K562 (cell line): ENCODE results near the gene GRIK1. TPM values are rescaled to one million over a fixed set of nuclear protein-coding genes. Genes with fewer than 3 reads are reported as not detected.

Experiments used
- ERF ChIP-seq: fragments of 450-650 bp; formaldehyde crosslinking; IDR thresholded peaks from 2 replicates; pipeline ENCODE4 v1.4.0; 2020; ENCODE audit warnings: mild to moderate bottlenecking, mixed read lengths
- GABPB2 ChIP-seq: fragments of 250-450 bp; sonication (Bioruptor Pico); conservative IDR thresholded peaks from 2 replicates; pipeline ENCODE4 v1.5.1; 2021; ENCODE audit warnings: mild to moderate bottlenecking
- GTF2A2 ChIP-seq: IDR thresholded peaks from 2 replicates; pipeline ENCODE4 v1.6.1; 2016; ENCODE audit warnings: mild to moderate bottlenecking, missing genetic modification characterization, missing compliant biosample characterization
- GTF2E2 ChIP-seq: fragments of 200-800 bp; sonication (Bioruptor generic); IDR thresholded peaks from 2 replicates; pipeline ENCODE4 v1.6.1; 2016; ENCODE audit warnings: missing genetic modification characterization, missing compliant biosample characterization
- NFIC ChIP-seq: fragments of 450-650 bp; IDR thresholded peaks from 2 replicates; pipeline ENCODE4 v1.6.1; 2017; ENCODE audit warnings: mild to moderate bottlenecking, inconsistent platforms
- NFXL1 ChIP-seq: fragments of 450-650 bp; formaldehyde crosslinking; IDR thresholded peaks from 2 replicates; pipeline ENCODE4 v1.4.0; 2021; ENCODE audit warnings: mild to moderate bottlenecking
- RCOR1 ChIP-seq, 2 experiments: IDR thresholded peaks; 2 replicates each; pipeline ENCODE4 v1.6.1; 2012; ENCODE audit warnings: low read depth in 2 of 2, low read length in 2 of 2, borderline replicate concordance in 1 of 2, improper control_type of control experiment in 1 of 2
- SMAD2 ChIP-seq: fragments of 150-350 bp; IDR thresholded peaks from 2 replicates; pipeline ENCODE4 v1.6.1; 2014; ENCODE audit warnings: low read depth, mild to moderate bottlenecking, low read length
- SRSF3 ChIP-seq: fragments of 200-400 bp; formaldehyde crosslinking; IDR thresholded peaks from 2 replicates; pipeline ENCODE4 v1.6.1; 2016; ENCODE audit warnings: mild to moderate bottlenecking, low read length, moderate library complexity; ENCODE audit not compliant: insufficient read depth
- SRSF9 ChIP-seq: fragments of 200-400 bp; formaldehyde crosslinking; IDR thresholded peaks from 2 replicates; pipeline ENCODE4 v1.6.1; 2017; ENCODE audit warnings: low read depth, low read length, borderline replicate concordance
- TCF15 ChIP-seq: fragments of 250-450 bp; sonication (Bioruptor Pico); IDR thresholded peaks from 2 replicates; pipeline ENCODE4 v1.8.0; 2022; ENCODE audit warnings: moderate library complexity, mild to moderate bottlenecking, inconsistent platforms
- ZBTB11 ChIP-seq, 3 experiments: fragments of 200-800 bp in 1 of 3; fragments of 250-450 bp in 1 of 3; fragments of 450-650 bp in 1 of 3; sonication (Bioruptor Pico) in 1 of 3; sonication (Bioruptor generic) in 1 of 3; formaldehyde crosslinking in 1 of 3; IDR thresholded peaks; 2 replicates each; pipeline versions ENCODE4 v1.6.1 to v1.8.0; 2016 to 2022; ENCODE audit warnings: mild to moderate bottlenecking in 2 of 3, missing genetic modification characterization in 2 of 3, missing compliant biosample characterization in 1 of 3, moderate library complexity in 1 of 3
- ZNF143 ChIP-seq: sonication (generic); formaldehyde crosslinking; IDR thresholded peaks from 2 replicates; pipeline ENCODE4 v1.9.0; 2022; ENCODE audit warnings: mild to moderate bottlenecking, missing genetic modification reagents
- ZNF507 ChIP-seq: conservative IDR thresholded peaks from 2 replicates; pipeline ENCODE4 v1.6.1; 2017; ENCODE audit warnings: missing genetic modification characterization, missing compliant biosample characterization
- polyA plus RNA-seq, 8 experiments: library from polyadenylated mRNA; depleted of rRNA in 4 of 8; stranded (reverse) in 5 of 8; unstranded in 3 of 8; fragments of >200 nt; fragmentation: Nextera tagmentation in 2 of 8; fragmentation: Illumina TruSeq in 1 of 8; extraction: Ambion mirVana in 2 of 8; extraction: Trizol in 1 of 8; gene quantifications; 2 replicates each; pipeline versions ENCODE4 v1.2.1 to v1.2.3, GENCODE V29; 2011 to 2014; ENCODE audit warnings: inconsistent platforms in 1 of 8, missing spikeins in 1 of 8
- total RNA-seq, 7 experiments: library from RNA; depleted of rRNA in 6 of 7; stranded (reverse); fragments of >200 nt in 6 of 7; fragmentation: Illumina TruSeq in 2 of 7; extraction: Trizol in 2 of 7; gene quantifications; 2 replicates each; pipeline versions ENCODE4 v1.2.1 to v1.2.3, GENCODE V29; 2011 to 2021; ENCODE audit warnings: low replicate concordance in 1 of 7
- TF ChIP-seq, protein P1 (sequence below): sonication (generic); formaldehyde crosslinking; IDR thresholded peaks from 2 replicates; pipeline ENCODE4 v1.9.0; 2022; ENCODE audit warnings: mild to moderate bottlenecking, missing genetic modification reagents
- TF ChIP-seq, protein P2 (sequence below): IDR thresholded peaks from 2 replicates; pipeline ENCODE4 v1.6.1; 2012; ENCODE audit warnings: low read depth, low read length, improper control_type of control experiment, borderline replicate concordance
- TF ChIP-seq, protein P3 (sequence below): sonication (generic); formaldehyde crosslinking; IDR thresholded peaks from 2 replicates; pipeline ENCODE4 v1.8.1; 2023; ENCODE audit warnings: mild to moderate bottlenecking, missing genetic modification reagents
- TF ChIP-seq, protein P4 (sequence below): sonication (generic); formaldehyde crosslinking; IDR thresholded peaks from 2 replicates; pipeline ENCODE4 v1.8.0; 2022; ENCODE audit warnings: mild to moderate bottlenecking, missing genetic modification reagents

GRIK1 gene
- total and polyA plus RNA-seq, 9 of the 15 experiments (the other 6 are each of a cell fraction or from before 2014, with no cell fraction given): 0.17 to 2.8 (median 0.53) TPM

GRCh38 chr21:29641001-29641634 lies 298.7 kb downstream of the GRIK1 start (continued):
- TF ChIP-seq ZBTB11 (CRISPR knock-in tag; IDR thresholded peaks at IDR 0.05) (no peak; a peak in 1 of 6 replicates), SMAD2 (no peak), ZNF143 (CRISPR knock-in tag) (no peak), RCOR1 (IDR thresholded peaks at IDR 0.05; ENCODE audit: borderline replicate concordance in 1 of 2, low read depth in 2 of 2, low read length in 2 of 2) (peak in 1 of 2 experiments; percentile 66; a peak in 1 of 4 replicates), GTF2A2 (tag) (0 out of 2 replicates have a peak, but pooled peaks have one; percentile 72), SRSF3 (no peak), SRSF9 (no peak), ZNF507 (tag) (no peak), GTF2E2 (tag) (no peak), TCF15 (CRISPR knock-in tag) (peak; percentile 67; the same call in 1 of the 2 replicates), GABPB2 (CRISPR knock-in tag) (no peak), NFXL1 (CRISPR knock-in tag) (no peak), NFIC (0 out of 2 replicates have a peak, but pooled peaks have one; percentile 3), ERF (peak; percentile 30; the same call in 1 of the 2 replicates)
- TF ChIP-seq, protein P1, sequence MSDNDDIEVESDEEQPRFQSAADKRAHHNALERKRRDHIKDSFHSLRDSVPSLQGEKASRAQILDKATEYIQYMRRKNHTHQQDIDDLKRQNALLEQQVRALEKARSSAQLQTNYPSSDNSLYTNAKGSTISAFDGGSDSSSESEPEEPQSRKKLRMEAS (CRISPR knock-in tag): no peak; the same call in 1 of the 2 replicates
- TF ChIP-seq, protein P2, sequence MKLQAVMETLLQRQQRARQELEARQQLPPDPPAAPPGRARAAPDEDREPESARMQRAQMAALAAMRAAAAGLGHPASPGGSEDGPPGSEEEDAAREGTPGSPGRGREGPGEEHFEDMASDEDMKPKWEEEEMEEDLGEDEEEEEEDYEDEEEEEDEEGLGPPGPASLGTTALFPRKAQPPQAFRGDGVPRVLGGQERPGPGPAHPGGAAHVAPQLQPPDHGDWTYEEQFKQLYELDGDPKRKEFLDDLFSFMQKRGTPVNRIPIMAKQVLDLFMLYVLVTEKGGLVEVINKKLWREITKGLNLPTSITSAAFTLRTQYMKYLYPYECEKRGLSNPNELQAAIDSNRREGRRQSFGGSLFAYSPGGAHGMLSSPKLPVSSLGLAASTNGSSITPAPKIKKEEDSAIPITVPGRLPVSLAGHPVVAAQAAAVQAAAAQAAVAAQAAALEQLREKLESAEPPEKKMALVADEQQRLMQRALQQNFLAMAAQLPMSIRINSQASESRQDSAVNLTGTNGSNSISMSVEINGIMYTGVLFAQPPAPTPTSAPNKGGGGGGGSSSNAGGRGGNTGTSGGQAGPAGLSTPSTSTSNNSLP: no peak
- TF ChIP-seq, protein P3, sequence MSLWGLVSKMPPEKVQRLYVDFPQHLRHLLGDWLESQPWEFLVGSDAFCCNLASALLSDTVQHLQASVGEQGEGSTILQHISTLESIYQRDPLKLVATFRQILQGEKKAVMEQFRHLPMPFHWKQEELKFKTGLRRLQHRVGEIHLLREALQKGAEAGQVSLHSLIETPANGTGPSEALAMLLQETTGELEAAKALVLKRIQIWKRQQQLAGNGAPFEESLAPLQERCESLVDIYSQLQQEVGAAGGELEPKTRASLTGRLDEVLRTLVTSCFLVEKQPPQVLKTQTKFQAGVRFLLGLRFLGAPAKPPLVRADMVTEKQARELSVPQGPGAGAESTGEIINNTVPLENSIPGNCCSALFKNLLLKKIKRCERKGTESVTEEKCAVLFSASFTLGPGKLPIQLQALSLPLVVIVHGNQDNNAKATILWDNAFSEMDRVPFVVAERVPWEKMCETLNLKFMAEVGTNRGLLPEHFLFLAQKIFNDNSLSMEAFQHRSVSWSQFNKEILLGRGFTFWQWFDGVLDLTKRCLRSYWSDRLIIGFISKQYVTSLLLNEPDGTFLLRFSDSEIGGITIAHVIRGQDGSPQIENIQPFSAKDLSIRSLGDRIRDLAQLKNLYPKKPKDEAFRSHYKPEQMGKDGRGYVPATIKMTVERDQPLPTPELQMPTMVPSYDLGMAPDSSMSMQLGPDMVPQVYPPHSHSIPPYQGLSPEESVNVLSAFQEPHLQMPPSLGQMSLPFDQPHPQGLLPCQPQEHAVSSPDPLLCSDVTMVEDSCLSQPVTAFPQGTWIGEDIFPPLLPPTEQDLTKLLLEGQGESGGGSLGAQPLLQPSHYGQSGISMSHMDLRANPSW: no peak
- TF ChIP-seq, protein P4, sequence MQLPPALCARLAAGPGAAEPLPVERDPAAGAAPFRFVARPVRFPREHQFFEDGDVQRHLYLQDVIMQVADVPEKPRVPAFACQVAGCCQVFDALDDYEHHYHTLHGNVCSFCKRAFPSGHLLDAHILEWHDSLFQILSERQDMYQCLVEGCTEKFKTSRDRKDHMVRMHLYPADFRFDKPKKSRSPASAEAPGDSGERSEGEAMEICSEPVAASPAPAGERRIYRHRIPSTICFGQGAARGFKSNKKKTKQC (CRISPR knock-in tag): no peak
